Cardiac muscle cell (in vitro differentiated cells and primary cell): Measurements from ENCODE around the gene SPIC. TPM values are rescaled to one million over a fixed set of nuclear protein-coding genes. Genes with fewer than 3 reads are reported as not detected.
"Not testable (repeated sequence)": the region's sequence is repeated elsewhere in the genome, so short reads cannot be mapped to it uniquely, and the experiment has no call there.

Source experiments
- DNase-seq, 2 donors: peaks; one replicate each; pipeline versions ENCODE4 v3.0.0 to v3.0.0-alpha.2; 2010 to 2017; ENCODE audit warnings: low read depth in 1 of 2, low spot score in 1 of 2
- H3K27ac ChIP-seq: fragments of 200-600 bp; sonication (generic); 2 replicates; pipeline ENCODE4 v1.5.1; 2016
- H3K27me3 ChIP-seq: fragments of 200-600 bp; sonication (generic); 2 replicates; pipeline ENCODE4 v1.6.0; 2016; ENCODE audit warnings: control low read depth
- H3K36me3 ChIP-seq: fragments of 200-600 bp; sonication (generic); 2 replicates; pipeline ENCODE4 v1.5.1; 2016; ENCODE audit warnings: control low read depth
- H3K4me1 ChIP-seq: fragments of 200-600 bp; sonication (generic); 2 replicates; pipeline ENCODE4 v1.8.1; 2017; ENCODE audit warnings: low read depth, mild to moderate bottlenecking, mixed run types
- H3K4me3 ChIP-seq: fragments of 200-600 bp; sonication (generic); 2 replicates; pipeline ENCODE4 v1.5.1; 2016; ENCODE audit warnings: mild to moderate bottlenecking
- H3K9me3 ChIP-seq: fragments of 200-600 bp; sonication (generic); 2 replicates; pipeline ENCODE4 v1.5.1; 2017; ENCODE audit warnings: low read depth, mild to moderate bottlenecking, control low read depth
- polyA plus RNA-seq: library from polyadenylated mRNA; unstranded; fragments of >200 nt; fragmentation: Nextera tagmentation; extraction: Ambion mirVana; gene quantifications from 2 replicates; pipeline ENCODE4 v1.2.1, GENCODE V29; 2016
- total RNA-seq: library from RNA; depleted of rRNA; stranded (reverse); fragments of >200 nt; gene quantifications from 2 replicates; pipeline ENCODE4 v1.2.3, GENCODE V29; 2016
- TF ChIP-seq, protein P1 (sequence below): IDR thresholded peaks from 2 replicates; pipeline ENCODE4 v1.5.1; 2012; ENCODE audit warnings: low read depth, mild to moderate bottlenecking, low read length

Gene SPIC
- total and polyA plus RNA-seq, 2 experiments from 2014 or later: not detected

DNA sequence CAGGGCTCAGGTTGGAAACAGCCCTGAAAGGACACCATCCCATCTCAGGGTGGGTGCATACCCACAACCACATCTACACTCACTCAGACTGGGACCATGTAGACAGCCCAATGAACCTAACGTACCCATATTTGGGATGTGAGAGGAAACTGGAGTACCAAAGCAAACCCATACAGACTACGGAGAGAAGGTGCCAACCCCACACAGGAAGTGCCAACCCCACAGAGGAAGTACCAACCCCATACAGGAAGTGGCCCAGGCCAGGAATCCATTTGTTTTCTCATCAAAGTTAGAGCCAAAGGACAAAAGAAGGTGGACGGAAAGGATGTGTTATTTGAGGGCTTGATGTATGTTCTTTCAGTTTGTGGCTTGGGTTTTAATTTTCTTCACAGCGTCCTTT, 19.5 kb upstream of the SPIC start:
- Histone ChIP-seq H3K27me3 (no peaks in the 10 kb centered on the region), H3K4me3 (no peak overlapping the region), H3K4me1 (no peaks in the 10 kb centered on the region), H3K27ac (no peak overlapping the region), H3K36me3 (no peaks in the 10 kb centered on the region), H3K9me3 (no peaks in the 10 kb centered on the region)
- TF ChIP-seq, protein P1, sequence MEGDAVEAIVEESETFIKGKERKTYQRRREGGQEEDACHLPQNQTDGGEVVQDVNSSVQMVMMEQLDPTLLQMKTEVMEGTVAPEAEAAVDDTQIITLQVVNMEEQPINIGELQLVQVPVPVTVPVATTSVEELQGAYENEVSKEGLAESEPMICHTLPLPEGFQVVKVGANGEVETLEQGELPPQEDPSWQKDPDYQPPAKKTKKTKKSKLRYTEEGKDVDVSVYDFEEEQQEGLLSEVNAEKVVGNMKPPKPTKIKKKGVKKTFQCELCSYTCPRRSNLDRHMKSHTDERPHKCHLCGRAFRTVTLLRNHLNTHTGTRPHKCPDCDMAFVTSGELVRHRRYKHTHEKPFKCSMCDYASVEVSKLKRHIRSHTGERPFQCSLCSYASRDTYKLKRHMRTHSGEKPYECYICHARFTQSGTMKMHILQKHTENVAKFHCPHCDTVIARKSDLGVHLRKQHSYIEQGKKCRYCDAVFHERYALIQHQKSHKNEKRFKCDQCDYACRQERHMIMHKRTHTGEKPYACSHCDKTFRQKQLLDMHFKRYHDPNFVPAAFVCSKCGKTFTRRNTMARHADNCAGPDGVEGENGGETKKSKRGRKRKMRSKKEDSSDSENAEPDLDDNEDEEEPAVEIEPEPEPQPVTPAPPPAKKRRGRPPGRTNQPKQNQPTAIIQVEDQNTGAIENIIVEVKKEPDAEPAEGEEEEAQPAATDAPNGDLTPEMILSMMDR: no peak
- DNase-seq: no peak

DNA sequence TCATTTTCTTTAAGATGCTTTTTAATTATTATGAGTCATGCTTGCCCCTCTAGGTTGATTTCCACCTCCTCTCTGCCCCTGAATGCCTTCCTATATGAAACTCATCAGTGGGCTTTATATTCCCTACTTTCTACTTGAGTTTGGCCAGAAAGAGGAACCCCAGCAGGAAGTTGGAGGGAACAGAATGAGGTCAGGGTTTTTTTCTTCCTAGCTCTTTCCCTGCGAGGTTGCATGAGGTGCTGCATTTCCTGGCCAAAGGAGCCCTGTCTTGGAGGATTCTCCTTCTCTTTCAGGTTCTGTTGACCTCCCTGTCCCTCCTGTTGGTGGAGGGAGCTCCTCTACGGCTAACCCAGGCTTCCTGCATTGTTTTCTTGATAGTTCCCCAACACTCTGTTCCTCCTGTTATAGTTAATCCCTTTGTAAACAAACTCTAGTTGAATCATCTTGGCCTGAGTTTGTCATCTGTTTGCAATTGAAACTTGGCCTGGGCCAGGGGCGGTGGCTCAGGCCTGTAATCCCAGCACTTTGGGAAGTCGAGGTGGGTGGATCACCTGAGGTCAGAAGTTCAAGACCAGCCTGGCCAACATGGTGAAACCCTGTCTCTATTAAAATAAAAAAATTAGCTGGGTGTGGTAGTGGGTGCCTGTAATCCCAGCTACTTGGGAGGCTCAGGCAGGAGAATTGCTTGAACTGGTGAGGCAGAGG, 15.3 kb upstream of the SPIC start:
- DNase-seq: no peak
- H3K4me3 ChIP-seq: no peak overlapping the region

DNA sequence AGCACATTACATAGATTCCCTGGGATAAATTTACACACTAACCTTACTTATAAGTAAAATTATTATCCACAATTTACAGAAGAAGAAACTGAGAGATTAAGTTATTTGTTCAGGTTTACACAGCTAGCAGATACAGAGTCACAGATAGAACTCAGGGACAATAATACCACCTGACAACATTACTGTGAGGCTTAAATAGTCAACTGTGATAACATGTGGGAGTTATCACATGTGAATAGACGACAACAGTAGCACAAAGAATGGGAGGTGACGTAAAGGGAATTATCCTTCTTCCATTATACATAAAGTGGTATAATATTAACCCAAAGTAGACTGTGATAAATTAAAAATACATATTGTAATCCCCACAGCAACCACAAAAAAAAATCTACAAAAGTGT, 6.2 kb upstream of the SPIC start:
- H3K27me3 ChIP-seq: no peaks in the 10 kb centered on the region
- H3K4me1 ChIP-seq: no peaks in the 10 kb centered on the region
- H3K9me3 ChIP-seq: no peaks in the 10 kb centered on the region
- TF ChIP-seq, protein P1: no peak
- no peak overlapping the region for H3K4me3 ChIP-seq
- no peak overlapping the region for H3K27ac ChIP-seq
- DNase-seq: no peak
- H3K36me3 ChIP-seq: no peaks in the 10 kb centered on the region

More for the DNA sequence above, 15.3 kb upstream of the SPIC start:
- Histone ChIP-seq H3K4me1 (no peaks in the 10 kb centered on the region), H3K27ac (no peak overlapping the region), H3K27me3 (no peaks in the 10 kb centered on the region), H3K9me3 (no peaks in the 10 kb centered on the region), H3K36me3 (no peaks in the 10 kb centered on the region)
- TF ChIP-seq, protein P1: no peak

DNA sequence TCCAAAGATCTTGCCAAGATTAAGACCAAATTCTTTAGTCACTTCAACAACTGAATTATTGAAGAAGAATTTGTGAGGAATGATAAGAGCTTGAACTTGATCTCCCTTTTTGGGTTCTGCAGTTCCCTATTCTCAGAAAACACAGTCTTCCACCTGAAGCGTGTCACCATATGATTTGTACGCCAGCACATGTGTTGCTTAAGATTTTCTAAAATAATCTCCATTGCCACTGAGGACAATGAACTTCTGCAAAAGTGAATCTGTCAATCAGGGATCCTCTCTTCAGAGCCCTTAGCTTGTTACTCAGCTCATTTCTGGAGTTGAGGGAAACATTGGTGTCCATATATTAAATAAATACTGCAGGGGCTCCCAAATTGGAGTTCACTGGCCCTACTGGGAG, 4.2 kb upstream of the SPIC start:
- TF ChIP-seq, protein P1: no peak
- no peak overlapping the region for H3K27ac ChIP-seq
- no peaks in the 10 kb centered on the region for H3K9me3 ChIP-seq
- H3K4me3 ChIP-seq: no peak overlapping the region
- H3K36me3 ChIP-seq: no peaks in the 10 kb centered on the region
- peaks cover 2% of the 10 kb centered on the region for H3K27me3 ChIP-seq
- no peaks in the 10 kb centered on the region for H3K4me1 ChIP-seq
- DNase-seq: no peak

DNA sequence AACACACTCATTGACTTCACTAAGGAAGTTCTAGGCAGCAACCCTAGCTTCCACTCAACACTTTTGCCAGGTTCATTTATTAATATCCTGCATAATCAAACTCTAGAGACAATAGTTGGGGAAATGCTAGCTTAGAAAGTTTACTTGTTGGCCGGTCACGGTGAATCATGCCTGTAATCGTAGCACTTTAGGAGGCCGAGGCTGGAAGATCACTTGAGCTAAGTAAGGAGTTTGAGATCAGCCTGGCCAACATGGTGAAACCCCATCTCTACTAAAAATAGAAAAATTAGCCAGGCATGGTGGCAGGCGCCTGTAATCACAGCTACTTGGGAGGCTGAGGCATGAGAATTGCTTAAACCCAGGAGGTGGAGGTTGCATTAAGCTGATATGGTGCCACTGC, 3.3 kb upstream of the SPIC start:
- not testable (repeated sequence) for DNase-seq, H3K4me1 ChIP-seq, H3K27ac ChIP-seq, H3K9me3 ChIP-seq, H3K27me3 ChIP-seq, H3K36me3 ChIP-seq, H3K4me3 ChIP-seq

DNA sequence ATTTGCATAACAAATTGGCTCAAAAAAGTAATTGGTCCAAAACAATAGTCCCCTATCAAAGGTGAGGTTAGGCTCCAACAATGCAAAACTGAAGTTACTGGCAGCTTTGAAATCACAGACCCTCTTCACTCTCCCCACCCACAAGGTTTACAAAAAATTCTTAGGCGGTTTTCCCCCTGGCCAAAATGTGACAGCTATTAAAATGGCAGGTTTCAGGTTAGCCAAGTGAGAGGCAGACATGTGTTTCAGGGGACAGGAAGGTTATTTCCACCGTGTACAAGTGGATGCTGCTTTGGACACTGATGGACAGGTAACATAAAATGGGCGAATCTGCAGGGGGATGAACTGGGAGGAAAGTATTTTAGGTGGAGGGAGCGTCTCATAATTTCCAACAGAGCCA, 888 bp upstream of the SPIC start:
- Histone ChIP-seq H3K27me3 (peaks cover 2% of the 10 kb centered on the region), H3K4me3 (no peak overlapping the region), H3K36me3 (no peaks in the 10 kb centered on the region), H3K9me3 (no peaks in the 10 kb centered on the region), H3K4me1 (no peaks in the 10 kb centered on the region), H3K27ac (no peak overlapping the region)
- DNase-seq: no peak
- TF ChIP-seq, protein P1: no peak
